DMS53 treated with DMSO at 0.1 percent for 48 hours (cell line): Measurements from ENCODE around the gene APOBEC3B.
"Not testable (repeated sequence)": the region's sequence is repeated elsewhere in the genome, so short reads cannot be mapped to it uniquely, and the experiment has no call there.

Source experiments
- DNase-seq: peaks from one replicate; lab custom pipeline; 2025; ENCODE audit not compliant: unreplicated experiment; lab: John Stamatoyannopoulos, UW

APOBEC3B gene

GRCh38 chr22:38950527-38951295, 31.4 kb upstream of the APOBEC3B start:
- no peak for DNase-seq

DNA sequence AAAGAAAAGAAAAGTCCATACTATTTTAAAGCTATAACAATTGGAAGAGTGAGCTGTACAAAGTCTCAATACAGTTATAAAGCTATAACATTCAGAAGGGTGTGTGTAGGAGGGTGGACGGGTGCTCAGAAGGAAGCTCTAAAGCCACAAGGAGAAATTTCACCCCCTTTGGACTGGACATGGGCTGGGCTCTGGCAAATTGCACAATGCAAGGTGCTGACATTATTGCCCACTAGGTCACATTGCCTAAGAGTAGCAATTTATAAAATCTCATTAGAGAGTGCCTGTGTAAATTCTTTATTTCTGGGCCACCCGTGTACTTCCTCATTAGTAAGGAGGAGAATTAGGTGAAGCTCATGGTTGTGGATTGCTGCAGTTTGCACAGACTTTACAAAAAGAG, 30.4 kb upstream of the APOBEC3B start:
- no peak for DNase-seq

GRCh38 chr22:38952281-38952993, 29.7 kb upstream of the APOBEC3B start:
- DNase-seq: no peak

GRCh38 chr22:38953091-38953490, 29.1 kb upstream of the APOBEC3B start:
- no peak for DNase-seq

GRCh38 chr22:38953577-38954413, 28.4 kb upstream of the APOBEC3B start:
- DNase-seq: no peak

GRCh38 chr22:38954414-38955043, 27.6 kb upstream of the APOBEC3B start:
- DNase-seq: no peak

DNA sequence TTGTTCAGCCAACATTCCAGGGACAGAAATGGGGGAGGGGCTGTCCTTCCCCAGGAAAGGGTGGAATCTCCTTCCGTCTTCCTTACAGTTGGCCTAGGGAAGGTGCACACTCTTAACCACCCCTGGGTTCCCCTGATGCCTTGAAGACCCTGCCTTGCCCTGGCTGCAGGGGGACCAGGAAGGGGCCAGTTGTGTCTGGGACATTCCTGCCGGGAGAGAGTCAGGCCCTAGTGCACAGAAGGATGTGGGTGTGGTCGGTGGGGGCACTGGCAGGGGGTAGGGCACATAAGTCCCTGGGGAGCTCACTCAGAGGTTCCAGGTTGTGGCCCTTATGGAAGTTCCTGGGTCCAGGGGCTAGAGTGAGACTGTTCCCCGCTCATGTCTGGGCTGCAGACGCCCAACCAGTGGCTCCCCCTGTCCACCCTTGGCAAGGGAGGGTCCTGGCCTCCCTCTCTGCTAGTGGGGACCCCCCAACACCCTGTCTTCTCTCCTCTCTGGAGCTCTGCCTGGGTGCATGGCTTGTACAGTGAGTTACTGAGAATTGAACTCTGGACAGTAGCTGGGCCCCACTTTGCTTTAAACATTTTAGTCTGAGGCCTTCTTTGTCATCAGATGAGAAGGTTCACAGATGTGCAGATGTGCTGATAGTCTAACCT, 26.8 kb upstream of the APOBEC3B start:
- no peak for DNase-seq

- no peak for DNase-seq
These were observed 26.2 kb upstream of the APOBEC3B start for GRCh38 chr22:38955926-38956325.

DNA sequence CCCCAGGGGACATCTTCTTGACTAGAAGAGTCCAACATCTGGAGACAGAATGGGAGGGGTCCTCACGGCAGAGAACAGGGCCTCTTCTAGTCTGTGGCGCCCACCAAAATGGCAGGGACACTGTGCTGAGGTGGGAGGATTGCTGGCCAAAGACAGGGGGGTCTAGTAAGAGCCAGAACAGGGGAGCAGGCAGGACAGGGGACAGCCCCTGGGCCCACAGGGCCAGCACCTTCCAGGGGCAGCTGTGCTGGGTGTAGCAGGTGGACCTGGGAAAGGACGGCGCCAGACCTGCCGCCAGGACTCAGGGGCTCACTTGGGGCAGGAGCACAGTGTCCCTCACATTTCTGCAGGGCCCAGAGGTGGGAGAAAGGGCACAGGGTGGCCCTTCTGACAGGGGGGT, 25.6 kb upstream of the APOBEC3B start:
- DNase-seq: no peak

GRCh38 chr22:38957046-38957770, 24.9 kb upstream of the APOBEC3B start, which contains the start of gene APOBEC3A:
APOBEC3A (plus strand) TSS chr22:38957609; CDS start chr22:38957692, 83 bp downstream.
- DNase-seq: no peak

- no peak for DNase-seq
These were observed 24.1 kb upstream of the APOBEC3B start for GRCh38 chr22:38957808-38958650.

GRCh38 chr22:38958651-38958943, 23.6 kb upstream of the APOBEC3B start:
- not testable (repeated sequence) for DNase-seq

- DNase-seq: no peak
These were observed 22.6 kb upstream of the APOBEC3B start for GRCh38 chr22:38959590-38959989.

DNA sequence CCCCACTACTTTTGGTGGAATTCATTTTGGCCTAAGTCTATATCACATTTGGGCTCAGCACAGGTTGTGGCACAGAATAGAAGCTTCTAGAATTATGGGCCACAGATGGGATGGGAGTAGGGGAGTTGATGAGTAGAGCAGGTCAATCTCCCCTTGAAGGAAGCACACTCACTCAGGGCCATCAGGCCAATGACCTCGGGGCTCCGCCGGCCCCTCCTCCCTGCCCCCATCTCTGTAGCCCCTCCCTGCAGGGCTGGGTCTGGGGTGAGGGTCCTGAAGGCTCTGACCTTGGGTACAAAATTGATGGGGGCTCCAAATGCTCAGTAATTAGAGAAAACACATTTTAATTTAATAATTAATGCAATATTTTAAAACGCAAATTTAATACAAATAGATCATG, 21.5 kb upstream of the APOBEC3B start:
- DNase-seq: not testable (repeated sequence)

DNA sequence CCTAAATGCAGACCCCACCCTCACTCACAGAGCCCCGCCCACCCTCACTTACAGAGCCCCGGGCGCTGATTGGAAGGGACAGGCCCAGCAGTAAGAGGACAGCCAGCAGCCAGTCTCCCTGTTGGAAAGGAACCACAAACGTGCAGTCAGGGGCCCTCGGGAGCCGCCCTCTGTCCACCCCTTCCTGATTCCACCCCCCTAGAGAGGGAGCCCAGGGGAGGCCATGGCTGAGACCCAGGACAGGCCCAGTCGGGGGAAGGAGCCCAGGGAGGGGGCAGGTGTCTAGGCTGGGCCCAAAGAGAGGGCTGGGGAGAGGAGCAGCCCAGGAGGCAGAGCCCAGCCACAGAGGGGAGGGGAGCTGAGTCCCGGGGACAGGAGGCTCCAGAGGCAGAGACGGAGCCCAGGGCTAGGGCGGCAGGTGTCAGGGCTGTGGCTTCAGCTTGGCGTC, 18.8 kb upstream of the APOBEC3B start:
- not testable (repeated sequence) for DNase-seq

- DNase-seq: no peak
These were observed 18.3 kb upstream of the APOBEC3B start for GRCh38 chr22:38963872-38964271.

GRCh38 chr22:38964306-38964705, 17.8 kb upstream of the APOBEC3B start:
- DNase-seq: no peak

- DNase-seq: no peak
These were observed 17.2 kb upstream of the APOBEC3B start for GRCh38 chr22:38964989-38965388.
